ENCODE results near the gene TEDDM1.
"Not testable (repeated sequence)": the region's sequence is repeated elsewhere in the genome, so short reads cannot be mapped to it uniquely, and the experiment has no call there.

The TEDDM1 gene

GRCh38 chr1:182383037-182383661 is 17.3 kb downstream of the TEDDM1 start:
- no peak for DNase-seq (ENCODE audit: low read depth in 2 of 2)
- no peak for TF ChIP-seq CTCF (IDR thresholded peaks at IDR 0.05; ENCODE audit: low read depth, low read length)
- no peak overlapping the region for H3K4me3 ChIP-seq (replicated peaks in 1 of 2; ENCODE audit: low read depth in 2 of 2, low read length in 2 of 2)

DNA sequence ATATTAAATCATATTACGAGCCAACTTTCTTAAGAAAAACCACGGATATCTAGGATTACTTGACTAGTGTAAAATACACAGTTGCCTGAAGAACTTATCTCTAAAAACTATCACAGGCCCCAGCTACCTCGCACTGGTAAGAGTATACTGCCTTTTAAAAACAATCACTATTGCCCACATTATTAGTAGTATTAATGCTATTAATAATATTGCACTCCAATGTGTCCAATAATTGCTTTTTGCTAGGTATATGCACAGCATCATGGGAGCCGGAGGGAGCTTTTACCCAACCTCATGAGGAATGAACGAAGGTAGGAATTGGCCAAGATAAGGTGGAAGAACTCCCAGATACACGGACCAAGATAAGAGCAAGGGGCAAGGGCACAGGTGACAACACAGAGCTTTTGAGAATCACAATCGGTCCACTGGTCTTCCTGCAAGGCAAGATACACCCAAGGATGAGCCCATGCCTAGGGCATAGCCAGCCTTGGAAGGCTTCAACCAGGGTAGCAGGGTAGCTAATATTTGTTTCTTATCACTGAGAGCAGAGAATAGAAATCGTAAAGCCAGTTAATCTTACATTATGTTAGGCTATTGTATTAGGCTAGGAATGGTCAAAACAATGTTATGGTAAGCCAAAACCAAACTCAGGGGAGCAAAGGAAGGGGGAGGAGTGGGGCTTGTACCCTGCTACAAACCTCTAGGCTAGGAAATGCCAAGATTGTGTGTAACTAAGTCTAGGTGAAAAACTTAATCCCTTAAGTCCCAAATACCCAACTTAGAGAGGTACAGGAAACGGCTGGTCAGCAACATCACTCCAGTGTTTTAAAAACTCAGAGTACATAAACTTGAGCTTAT is 18.3 kb downstream of the TEDDM1 start:
- DNase-seq (ENCODE audit: low read depth in 2 of 2) = no peak
- H3K4me3 ChIP-seq (replicated peaks in 1 of 2; ENCODE audit: low read depth in 2 of 2, low read length in 2 of 2) = no peak overlapping the region
- no peak for TF ChIP-seq CTCF (IDR thresholded peaks at IDR 0.05; ENCODE audit: low read depth, low read length)

DNA sequence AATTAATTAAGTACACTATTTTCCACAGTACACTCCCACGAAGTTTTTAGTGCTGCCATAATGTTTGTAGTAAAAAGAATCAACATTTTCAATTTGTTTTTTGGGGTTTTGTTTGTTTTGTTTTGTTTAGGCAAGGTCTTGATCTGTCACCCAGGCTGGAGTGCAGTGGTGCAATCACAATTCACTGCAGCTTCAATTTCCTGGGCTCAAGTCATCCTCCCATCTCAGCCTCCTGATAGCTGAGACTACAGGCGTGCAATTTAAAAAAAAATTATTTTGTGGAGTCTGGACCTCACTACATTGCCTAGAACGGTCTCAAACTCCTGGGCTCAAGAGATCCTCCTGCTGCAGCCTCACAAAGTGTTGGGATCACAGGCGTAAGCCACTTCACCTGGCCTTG is 20.3 kb downstream of the TEDDM1 start:
- DNase-seq (ENCODE audit: low read depth in 2 of 2) = no peak
- H3K4me3 ChIP-seq (replicated peaks in 1 of 2; ENCODE audit: low read depth in 2 of 2, low read length in 2 of 2) = no peak overlapping the region
- no peak for TF ChIP-seq CTCF (IDR thresholded peaks at IDR 0.05; ENCODE audit: low read depth, low read length)

- H3K4me3 ChIP-seq (replicated peaks in 1 of 2; ENCODE audit: low read depth in 2 of 2, low read length in 2 of 2); DNase-seq (ENCODE audit: low read depth in 2 of 2): not testable (repeated sequence)
Observed at GRCh38 chr1:182379781-182380180, 20.7 kb downstream of the TEDDM1 start.

GRCh38 chr1:182376936-182377574 is 23.4 kb downstream of the TEDDM1 start:
- DNase-seq (ENCODE audit: low read depth in 2 of 2) = no peak
- H3K4me3 ChIP-seq (replicated peaks in 1 of 2; ENCODE audit: low read depth in 2 of 2, low read length in 2 of 2) = no peak overlapping the region
- TF ChIP-seq CTCF (IDR thresholded peaks at IDR 0.05; ENCODE audit: low read depth, low read length) = no peak

DNA sequence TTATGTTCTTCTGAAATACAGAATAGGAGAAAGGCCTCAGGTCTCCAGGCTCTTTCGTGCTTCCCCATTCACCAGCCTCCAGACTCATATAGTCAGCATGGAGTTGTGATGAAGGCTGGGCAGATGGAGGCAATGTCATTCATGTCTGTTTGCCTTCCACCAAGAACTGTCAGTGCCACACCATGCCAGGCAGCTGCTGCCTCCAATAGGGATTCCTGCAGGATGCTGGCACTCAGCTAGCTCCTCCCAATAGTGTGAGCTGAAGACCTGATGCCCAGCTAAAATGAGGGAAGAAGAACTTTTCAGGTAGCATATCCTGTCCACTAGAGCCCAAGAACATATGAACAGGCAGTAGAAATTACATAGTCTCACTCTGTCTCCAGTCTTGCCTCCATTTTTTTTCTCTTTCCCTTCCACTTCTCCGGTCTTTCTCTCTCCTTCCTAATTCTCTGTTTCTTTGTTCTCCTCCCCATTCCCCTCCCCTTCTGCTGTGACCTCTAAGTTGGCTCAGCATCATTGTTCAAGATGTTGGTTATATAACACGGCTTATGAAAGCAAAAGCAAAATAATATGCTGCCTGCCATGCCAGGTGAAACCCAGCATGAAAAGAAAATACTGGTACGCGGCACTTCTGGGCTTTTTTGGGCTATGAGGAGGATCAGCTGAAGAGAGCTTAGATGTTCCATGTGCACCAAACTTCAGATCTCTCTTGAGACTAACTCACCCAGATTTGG is 26.2 kb downstream of the TEDDM1 start:
- H3K4me3 ChIP-seq (replicated peaks in 1 of 2; ENCODE audit: low read depth in 2 of 2, low read length in 2 of 2) = no peak overlapping the region
- TF ChIP-seq CTCF (IDR thresholded peaks at IDR 0.05; ENCODE audit: low read depth, low read length) = no peak
- DNase-seq (ENCODE audit: low read depth in 2 of 2) = no peak
